ENCODE data around the gene PTPRO. TPM values are rescaled to one million over a fixed set of nuclear protein-coding genes. Genes with fewer than 3 reads are reported as not detected.

Gene PTPRO
- total and polyA plus RNA-seq, 2 experiments from 2014 or later = 0.12 TPM; not detected in 1

GRCh38 chr12:15530361-15530760 is 208.1 kb downstream of the PTPRO start:
- TF ChIP-seq CTCF (IDR thresholded peaks at IDR 0.05; ENCODE audit: low read depth, low read length) = no peak
- no peak for DNase-seq (ENCODE audit: low read depth in 1 of 2, low spot score in 1 of 2)
- H3K4me3 ChIP-seq = no peak overlapping the region
- H3K27me3 ChIP-seq = no peaks in the 10 kb centered on the region
- H3K9me3 ChIP-seq (ENCODE audit: low read depth) = no peaks in the 10 kb centered on the region
- H3K27ac ChIP-seq = no peak overlapping the region
- no peaks in the 10 kb centered on the region for H3K4me1 ChIP-seq (ENCODE audit: low read depth)
- no peaks in the 10 kb centered on the region for H3K36me3 ChIP-seq

- Histone ChIP-seq H3K4me1 (ENCODE audit: low read depth) (no peaks in the 10 kb centered on the region), H3K36me3 (no peaks in the 10 kb centered on the region), H3K27me3 (no peaks in the 10 kb centered on the region), H3K9me3 (ENCODE audit: low read depth) (no peaks in the 10 kb centered on the region), H3K4me3 (no peak overlapping the region), H3K27ac (no peak overlapping the region)
- TF ChIP-seq CTCF (IDR thresholded peaks at IDR 0.05; ENCODE audit: low read depth, low read length) = peak; percentile 61
- peak; percentile 34 to 83 for DNase-seq (ENCODE audit: low read depth in 1 of 2, low spot score in 1 of 2)
These were observed 210.2 kb downstream of the PTPRO start for GRCh38 chr12:15532364-15532977.

- Histone ChIP-seq H3K27ac (no peak overlapping the region), H3K36me3 (no peaks in the 10 kb centered on the region), H3K4me1 (ENCODE audit: low read depth) (no peaks in the 10 kb centered on the region), H3K27me3 (no peaks in the 10 kb centered on the region), H3K4me3 (no peak overlapping the region), H3K9me3 (ENCODE audit: low read depth) (no peaks in the 10 kb centered on the region)
- no peak for TF ChIP-seq CTCF (IDR thresholded peaks at IDR 0.05; ENCODE audit: low read depth, low read length)
- DNase-seq (ENCODE audit: low read depth in 1 of 2, low spot score in 1 of 2) = peak in 1 of 2 donors; percentile 23
These were observed 212.0 kb downstream of the PTPRO start for GRCh38 chr12:15534322-15534721.

GRCh38 chr12:15534874-15535273 is 212.6 kb downstream of the PTPRO start:
- H3K27me3 ChIP-seq = no peaks in the 10 kb centered on the region
- no peak overlapping the region for H3K4me3 ChIP-seq
- no peaks in the 10 kb centered on the region for H3K9me3 ChIP-seq (ENCODE audit: low read depth)
- no peak for TF ChIP-seq CTCF (IDR thresholded peaks at IDR 0.05; ENCODE audit: low read depth, low read length)
- H3K4me1 ChIP-seq (ENCODE audit: low read depth) = no peaks in the 10 kb centered on the region
- peak in 1 of 2 donors; percentile 46 for DNase-seq (ENCODE audit: low read depth in 1 of 2, low spot score in 1 of 2)
- no peaks in the 10 kb centered on the region for H3K36me3 ChIP-seq
- H3K27ac ChIP-seq = no peak overlapping the region

- Histone ChIP-seq H3K27me3 (no peaks in the 10 kb centered on the region), H3K4me3 (no peak overlapping the region), H3K4me1 (ENCODE audit: low read depth) (no peaks in the 10 kb centered on the region), H3K27ac (no peak overlapping the region), H3K9me3 (ENCODE audit: low read depth) (no peaks in the 10 kb centered on the region), H3K36me3 (no peaks in the 10 kb centered on the region)
- DNase-seq (ENCODE audit: low read depth in 1 of 2, low spot score in 1 of 2) = no peak
- TF ChIP-seq CTCF (IDR thresholded peaks at IDR 0.05; ENCODE audit: low read depth, low read length) = no peak
These were observed 213.1 kb downstream of the PTPRO start for GRCh38 chr12:15535352-15535781.

Measured in cardiac muscle cell (in vitro differentiated cells and primary cell).